ENCODE data around the gene RGL1.

- TF ChIP-seq CTCF (IDR thresholded peaks at IDR 0.05) (no peak), EP300 (IDR thresholded peaks at IDR 0.05) (no peak), POLR2A (IDR thresholded peaks at IDR 0.05) (no peak), POLR2AphosphoS5 (IDR thresholded peaks at IDR 0.05) (no peak)
Measured at GRCh38 chr1:183758913-183759312, 46.0 kb upstream of the RGL1 start.

All from sigmoid colon (tissue), 4 donors.